Colon (tissue), 2 donors: Measurements from ENCODE around the gene MEA1.

ENCODE experiments used
- FAIRE-seq: peaks from 2 replicates; lab custom pipeline; 2012; peaks lifted over from hg19 to GRCh38; lab: Jason Lieb, UNC
- donor health status: control.
- donor health status: control.

The MEA1 gene

DNA sequence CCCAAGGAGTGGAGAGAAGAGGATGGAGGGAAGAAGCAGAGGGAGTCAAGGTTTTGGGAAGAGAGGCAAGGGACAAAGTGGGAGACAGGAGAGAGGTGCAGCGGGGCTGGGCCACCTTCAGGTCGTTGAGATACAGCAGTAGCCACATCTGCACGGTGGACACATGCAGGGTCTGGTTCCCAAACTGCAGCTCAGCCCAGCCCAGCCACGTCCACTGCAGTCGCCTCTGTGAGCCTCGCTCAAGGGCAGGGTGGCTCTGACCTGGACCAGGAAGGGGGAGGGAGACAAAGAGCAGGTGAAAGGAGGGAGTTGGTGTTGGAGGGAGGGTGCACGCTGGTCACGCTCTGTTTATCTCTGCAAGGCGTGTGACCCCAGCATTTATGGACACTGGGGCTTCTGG is 25.0 kb upstream of the MEA1 start:
- no peak for FAIRE-seq

DNA sequence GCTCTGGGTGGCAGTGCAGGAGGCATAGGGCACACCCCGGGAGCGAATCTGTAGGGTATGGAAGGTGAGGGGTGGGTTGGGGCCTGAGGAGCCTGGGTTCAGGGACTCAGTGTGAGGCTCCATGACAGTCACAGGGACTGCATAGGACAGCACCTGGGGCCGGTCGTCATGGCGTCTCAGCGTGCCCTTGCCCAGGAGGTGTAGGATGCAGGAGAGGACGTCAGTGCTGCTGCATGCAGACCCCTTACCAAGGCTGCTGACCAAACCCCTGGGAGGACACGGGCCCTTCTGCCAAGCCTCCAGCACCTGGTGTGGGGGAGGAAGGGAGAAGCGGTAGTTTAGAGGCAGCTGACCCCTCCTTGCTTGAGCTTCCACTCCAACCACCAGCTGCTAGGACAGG is 24.0 kb upstream of the MEA1 start:
- FAIRE-seq: no peak

DNA sequence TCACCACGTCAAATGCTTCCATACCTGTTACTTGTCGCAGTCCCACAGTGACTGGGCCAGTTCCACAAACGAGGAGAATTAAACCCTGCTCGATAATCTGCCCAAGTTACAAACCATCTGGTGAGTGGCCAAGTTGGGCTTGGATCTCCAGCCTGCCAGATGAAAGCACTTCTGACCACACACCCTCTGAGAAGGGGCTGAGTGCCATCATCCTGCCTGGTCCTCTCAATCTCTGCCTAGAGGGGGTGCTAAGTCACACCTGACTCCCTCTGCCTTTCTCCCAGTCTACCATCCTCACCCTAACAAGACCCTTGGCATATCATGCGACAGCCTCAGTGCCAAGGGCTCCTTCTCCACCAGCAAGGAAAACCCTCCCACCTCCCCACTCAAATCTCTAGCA is 23.5 kb upstream of the MEA1 start:
- FAIRE-seq: no peak

DNA sequence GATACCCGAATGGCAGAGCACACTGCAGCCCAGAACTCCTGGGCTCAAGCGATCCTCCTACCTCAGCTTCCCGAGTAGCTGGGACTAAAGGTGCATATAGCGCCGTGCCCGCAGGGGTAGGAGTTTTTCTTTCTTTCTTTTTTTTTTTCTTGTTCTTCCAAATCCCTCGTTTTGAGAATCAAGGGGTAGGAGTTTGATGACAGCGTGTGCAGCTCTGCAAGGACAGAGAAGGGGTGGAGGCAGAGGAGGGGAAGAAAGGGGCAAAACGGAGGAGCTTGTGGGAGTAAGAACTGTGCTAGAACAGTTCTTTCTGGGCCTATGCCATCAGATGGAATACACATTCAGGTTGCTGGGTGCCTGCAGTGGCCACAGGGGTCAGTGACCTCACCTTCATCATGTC is 23.0 kb upstream of the MEA1 start:
- no peak for FAIRE-seq

DNA sequence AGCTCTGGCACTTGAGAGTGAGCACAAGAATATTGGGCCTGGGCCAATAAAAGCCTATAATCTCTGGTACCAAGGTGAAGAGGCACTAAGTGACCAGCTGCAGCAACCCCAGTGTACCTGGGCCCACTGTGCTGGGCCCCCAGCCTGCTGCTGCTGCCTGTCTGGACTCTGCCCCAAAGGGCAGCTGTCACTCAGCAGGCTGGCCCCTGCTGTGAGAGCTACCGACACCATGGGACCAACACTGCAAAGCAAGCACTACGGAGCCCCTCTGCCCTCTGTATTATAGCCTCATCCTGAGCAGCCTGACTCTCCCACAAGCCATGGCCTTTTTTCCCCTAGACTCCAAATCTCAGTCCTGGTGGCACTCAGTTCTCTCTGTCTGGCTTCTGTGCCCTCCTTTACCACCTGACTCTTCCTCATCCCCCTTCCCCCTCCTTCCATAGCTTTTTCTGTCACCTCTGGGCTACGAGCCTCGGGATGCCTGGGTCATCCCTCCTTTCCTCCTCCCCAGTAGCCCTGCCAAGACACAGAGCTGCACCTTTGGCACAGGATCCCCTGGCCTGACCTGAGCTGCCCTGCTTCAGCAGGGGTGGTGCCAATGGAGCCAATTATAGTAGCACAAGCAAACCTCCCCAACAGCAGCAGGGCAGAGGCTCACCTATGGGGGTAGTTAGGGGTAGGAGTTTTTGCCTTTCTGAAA is 21.9 kb upstream of the MEA1 start:
- no peak for FAIRE-seq

DNA sequence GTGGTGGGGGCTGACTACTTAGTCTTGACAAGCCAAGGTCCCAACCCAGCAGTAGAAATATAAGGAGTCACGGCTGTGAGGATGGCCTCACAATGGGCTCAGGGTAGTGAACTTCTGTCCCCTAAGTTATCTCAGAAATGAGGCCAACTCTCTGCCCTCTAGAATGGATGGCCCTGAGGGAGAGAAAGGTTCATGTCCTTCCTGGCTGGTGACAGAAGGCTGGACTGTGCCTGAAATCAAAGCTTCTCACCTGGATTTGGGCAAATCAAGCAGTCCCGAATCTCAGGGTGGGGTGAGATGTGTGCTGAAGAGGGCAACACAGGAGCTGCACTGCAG is 20.4 kb upstream of the MEA1 start:
- no peak for FAIRE-seq

DNA sequence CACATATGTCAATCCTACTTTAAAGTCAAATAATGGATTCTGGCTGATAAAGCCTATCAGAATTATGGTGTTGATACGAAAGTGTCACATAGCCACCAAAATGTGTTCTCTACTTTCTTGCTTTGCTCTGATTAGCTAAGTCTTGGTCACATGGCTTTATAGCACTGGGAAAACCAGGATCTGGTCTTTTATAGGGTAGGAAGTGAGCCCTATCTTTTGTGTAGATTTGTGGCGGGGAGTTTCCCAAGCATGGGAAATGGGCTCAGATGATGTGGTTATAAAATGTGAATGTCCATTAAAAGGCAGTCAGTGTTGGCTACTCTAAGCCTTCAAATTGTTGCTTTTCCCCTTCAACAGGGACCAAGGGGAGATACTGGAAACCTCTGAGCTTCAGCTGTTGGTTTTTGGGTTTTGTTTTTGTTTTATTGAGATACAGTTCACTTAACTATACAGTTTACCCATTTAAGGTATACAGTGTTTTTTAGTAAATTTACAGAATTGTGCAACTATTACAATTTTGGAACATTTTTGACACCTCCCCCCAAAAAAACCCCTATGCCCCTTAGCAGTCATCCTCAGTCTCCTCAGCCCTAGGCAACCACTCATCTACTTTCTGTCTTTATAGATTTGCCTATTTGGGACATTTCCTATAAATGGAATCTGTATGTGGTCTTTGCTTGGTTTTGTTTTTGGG is 19.9 kb upstream of the MEA1 start:
- FAIRE-seq: no peak

DNA sequence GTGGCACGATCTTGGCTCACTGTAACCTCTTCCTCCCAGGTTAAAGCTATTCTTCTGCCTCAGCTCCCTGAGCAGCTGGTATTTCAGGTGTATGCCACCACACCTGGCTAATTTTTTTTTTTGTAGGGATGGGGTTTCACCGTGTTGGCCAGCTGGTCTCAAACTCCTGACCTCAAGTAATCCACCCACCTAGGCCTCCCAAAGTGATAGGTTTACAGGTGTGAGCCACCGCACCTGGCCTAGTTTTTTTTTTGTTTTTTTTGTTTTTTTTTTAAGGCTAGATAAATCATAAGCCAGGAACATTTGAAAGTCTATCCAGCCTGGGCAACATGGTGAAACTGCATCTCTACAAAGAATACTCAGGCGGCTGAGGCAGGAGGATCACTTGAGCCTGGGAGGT is 18.6 kb upstream of the MEA1 start:
- no peak for FAIRE-seq

DNA sequence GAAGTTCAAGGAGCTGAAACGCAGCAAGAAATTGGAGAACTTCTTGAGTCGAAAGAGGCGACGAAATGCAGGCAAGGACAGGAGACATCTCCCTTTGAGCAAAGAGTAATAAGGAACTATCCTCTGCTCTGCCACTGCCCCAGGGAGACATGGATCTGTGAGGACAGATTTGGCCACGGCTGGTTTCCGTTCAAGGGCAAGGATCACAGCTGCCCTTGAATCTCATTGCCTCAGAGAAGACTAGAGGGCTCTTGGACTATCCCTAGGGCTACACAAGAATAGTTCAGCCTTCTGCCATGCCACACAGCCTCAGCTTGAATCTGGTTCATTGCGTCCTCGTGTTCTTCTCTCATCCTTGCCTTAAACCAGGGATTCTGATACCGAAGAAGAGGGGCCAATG is 15.4 kb upstream of the MEA1 start:
- FAIRE-seq: no peak

DNA sequence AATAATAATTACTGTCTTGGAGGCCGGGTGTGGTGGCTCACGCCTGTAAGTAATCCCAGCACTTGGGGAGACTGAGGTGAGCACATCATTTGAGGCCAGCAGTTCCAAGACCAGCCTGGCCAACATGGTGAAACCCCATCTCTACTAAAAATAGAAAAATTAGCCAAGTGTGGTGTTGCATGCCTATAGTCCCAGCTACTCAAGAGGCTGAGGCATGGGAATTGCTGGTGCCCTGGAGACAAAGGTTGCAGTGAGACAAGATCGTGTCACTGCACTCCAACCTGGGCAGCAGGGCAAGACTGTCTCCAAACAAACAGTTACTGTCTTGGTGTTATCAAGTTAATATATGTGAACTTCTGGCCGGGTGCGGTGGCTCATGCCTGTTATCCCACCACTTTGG is 12.6 kb upstream of the MEA1 start:
- no peak for FAIRE-seq

DNA sequence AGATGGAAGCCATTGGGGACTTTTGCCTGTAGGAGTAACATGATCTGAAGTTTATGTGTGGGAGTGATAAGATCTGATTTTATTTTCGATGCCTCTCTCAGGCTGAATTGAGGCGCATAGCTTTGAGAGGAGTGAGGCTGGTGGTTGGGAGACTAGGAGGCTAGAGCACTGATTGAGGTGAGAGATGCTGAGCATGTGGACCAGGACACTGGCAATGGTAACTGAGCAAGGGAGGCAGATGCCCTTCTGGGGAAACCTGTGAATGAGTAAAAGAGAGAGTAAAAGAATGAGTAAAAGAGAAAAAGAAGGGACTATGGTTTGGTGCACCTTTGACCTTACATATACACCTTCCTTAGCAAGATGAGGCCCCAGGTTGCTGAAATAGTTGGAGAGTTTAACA is 10.7 kb upstream of the MEA1 start:
- no peak for FAIRE-seq

DNA sequence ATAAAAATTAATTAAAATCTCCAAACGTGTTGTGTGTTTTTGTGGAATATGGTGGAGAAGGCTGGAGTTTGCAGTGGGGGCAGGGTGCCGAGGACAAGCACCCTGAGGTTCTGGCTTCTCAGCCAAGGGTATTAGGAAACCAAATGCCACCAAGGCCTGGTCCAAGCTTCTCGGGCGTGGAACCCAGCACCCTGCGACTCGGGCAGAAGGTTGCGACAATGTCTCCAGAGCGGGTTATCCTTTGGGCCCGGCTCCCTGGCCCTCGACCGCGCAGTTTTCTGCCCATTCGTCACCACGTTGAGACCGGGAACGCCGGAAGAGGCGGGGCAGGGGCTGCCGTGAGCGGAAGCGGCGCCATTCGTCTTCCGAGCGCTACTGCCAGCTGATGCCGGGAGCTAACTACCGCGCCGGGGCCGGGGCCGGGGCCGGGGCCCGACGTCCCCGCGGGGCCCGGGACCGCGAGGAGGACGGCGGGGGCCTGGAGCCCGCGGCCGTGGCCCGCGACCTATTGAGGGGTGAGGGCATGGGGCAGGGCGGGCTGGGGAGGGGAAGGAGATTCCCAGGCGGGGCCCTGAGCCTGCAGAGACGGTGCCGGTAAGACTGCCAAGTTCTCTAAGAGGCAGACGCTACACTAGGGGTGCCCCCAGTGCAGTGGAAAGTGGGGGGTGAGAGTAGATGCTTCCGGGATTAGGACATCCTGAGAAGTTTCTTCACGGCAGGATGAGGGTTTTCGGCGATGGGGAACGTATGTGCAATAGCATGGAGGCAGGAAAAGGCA is 7.7 kb upstream of the MEA1 start, which contains the start of gene RRP36:
RRP36 (plus strand) TSS at position 354 of the 778 bp plus-strand sequence; CDS start at position 386, 32 bp downstream.
- no peak for FAIRE-seq

DNA sequence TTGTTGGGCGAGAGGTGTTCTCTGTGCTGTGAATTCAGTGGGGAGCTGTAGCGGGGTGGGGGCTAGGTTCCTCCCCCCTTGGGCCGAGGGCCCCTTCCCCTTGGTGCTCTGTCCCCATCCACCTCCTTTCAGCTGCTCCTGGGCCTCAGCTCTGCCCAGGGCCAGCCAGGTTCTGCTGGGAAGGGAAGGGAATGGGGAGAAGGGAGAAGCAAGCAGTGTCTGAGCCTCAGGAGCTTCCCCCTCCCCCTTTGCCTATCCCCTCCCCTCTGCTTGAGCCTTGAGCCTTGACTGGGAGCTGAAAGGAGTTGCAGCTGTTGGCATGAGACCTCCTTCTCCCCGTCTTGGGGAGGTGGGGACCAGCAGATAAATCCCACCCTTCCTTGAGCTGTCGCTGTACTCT is 7.1 kb upstream of the MEA1 start:
- no peak for FAIRE-seq

DNA sequence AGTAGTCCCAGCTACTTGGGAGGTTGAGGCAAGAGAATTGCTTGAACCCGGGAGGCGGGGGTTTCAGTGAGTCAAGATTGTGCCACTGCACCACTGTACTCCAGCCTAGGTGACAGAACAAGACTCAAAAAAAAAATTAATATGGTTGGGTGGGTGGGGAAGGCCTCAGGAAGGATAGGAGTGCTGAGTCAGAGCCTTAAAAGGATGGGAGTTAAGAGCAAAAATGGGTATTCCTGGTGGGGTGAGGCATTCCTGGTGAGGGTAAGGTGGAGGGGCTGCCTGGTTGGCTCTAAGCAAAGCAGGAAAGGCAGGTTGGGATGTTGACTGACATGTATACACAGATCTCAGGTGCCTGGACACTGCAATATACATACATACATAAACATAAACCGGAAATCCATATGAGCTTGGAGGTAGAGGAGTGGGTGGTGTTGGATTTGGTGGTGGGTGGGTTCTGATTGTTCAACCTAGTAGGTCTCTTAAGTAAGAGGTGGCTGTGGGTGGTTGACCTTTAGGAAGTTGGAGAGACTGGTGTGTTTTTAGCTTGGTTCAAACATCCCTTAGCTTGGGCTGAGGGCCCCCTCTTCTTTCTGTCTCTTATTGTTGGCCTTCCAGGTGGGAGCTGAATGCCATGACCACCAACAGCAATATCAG is 6.4 kb upstream of the MEA1 start:
- no peak for FAIRE-seq

DNA sequence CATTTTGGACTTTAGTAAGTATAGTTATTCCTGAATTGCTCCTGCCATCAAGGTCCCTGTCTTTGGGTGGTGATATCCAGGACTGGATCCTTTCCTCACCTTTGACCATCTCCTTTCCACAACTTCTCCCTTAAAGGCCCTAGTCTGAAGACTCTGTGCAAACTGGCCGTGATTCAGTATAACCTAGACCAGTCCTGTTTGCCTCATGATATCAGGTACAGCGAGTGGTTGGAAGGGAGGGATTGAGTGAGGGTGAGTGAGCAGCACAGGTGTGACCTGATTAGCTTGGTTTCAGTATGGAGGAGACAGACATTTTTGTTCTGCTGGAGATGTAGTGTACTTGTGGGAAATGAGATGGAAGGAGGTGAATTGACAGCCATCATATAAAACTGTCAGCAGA is 5.4 kb upstream of the MEA1 start:
- FAIRE-seq: no peak

DNA sequence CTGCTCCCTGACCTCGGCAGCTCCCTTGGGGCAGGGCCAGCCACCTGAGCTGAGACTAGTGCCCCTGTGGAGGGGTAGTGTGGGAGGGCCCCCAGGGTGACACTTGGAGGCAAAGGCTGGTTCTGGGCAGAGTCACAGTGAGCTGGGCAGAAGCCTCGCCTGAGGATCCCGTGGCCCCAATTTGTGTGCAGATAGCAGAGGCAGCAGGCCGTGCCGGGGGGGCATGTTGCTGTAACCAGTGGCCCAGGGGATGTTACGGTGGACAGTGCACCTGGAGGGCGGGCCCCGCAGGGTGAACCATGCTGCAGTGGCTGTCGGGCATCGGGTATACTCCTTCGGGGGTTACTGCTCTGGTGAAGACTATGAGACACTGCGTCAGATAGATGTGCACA is 3.2 kb upstream of the MEA1 start:
- no peak for FAIRE-seq

DNA sequence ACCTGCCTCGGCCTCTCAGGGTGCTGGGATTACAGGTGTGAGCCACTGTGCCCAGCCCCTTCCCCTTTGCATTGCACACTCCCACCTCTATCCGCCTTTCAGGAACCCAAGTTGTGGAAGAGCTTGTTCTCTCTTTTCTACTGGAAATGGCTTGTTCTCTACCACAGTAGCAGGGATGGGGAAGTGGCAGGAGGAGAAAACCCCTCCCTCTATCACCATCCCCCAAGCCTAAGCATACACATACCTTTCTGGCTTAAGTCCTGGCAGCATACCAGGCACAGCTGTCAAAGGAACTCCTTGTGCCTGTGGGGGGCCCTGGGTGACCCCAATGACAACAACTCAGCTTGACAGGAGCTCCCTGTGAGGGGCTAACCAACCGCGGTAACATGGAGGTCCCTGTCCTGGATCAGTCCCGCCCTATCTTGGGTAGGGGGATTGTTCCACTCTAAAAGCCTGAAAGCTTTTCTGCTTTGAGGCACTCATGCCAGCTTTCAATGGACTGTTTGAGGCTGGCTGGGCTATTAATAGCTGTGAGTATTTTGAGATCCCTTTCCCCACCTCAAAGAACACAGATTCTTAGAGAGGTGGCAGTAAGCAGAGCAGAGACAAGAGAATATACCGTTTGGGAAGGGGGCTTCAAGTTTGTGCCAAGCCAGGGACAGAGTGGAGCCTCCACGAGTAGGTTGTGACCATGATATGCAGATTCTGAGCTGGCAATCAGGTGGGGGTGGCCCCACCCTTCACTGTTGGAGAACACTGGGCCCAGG is 2.6 kb upstream of the MEA1 start:
- no peak for FAIRE-seq

DNA sequence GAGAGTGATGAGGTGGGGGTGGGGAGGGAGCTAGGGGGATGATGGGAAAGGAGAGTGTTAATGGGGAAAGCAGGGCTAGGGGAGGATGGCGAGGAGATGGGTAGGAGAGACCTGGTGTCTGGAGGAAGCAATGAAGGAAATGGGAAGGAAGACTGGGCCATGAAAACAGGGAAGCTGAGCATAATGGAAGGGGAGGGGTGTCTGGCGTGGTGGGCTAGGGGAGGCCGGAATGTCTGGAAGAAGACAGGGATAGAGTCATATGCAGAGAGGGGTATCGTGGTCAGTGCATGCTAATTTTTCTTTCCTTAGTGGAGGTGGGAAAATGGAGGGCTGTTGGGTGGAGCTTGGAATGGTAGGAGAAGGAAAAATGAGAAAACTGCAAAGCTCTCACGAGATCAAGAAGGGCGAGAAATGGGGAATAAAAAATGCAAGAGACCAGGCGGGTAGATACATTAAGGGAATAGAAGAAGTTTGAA is 726 bp upstream of the MEA1 start:
- FAIRE-seq: no peak

DNA sequence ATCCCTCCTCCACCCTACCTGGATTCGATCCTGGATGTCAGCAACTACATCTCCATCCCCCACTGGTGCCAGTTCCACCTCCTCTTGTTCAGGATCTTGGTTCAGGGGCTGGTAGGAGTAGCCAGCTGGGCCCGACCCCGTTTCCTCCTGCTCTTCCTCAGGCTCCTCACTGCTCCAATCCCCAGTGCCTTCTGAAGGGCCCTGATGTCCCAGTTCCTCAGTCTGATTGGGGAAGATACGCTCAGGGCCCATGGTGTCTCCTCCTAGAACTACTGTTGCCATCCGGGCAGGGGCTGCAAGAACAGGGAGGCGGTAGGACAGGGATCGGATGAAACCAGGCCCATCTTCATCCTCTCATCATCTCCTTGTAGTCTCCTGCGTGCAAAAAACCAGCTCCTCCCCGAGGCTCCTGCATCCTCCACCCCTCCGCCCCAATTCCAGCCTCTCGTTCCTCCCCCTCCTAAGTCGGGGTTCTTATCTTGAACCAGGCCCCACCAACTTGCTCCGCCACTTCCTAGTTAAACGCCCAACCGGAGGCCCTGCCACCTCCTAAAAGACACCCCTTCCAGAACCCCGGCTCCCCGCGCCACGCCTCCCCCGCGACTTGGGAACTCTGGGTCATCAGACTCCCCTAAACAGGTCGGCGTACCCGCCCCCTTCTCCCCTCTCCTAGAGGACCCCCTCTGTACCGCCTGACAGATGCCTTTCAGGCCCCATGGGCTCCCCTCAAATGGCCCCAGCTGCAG is 476 bp downstream of the MEA1 start:
- no peak for FAIRE-seq

DNA sequence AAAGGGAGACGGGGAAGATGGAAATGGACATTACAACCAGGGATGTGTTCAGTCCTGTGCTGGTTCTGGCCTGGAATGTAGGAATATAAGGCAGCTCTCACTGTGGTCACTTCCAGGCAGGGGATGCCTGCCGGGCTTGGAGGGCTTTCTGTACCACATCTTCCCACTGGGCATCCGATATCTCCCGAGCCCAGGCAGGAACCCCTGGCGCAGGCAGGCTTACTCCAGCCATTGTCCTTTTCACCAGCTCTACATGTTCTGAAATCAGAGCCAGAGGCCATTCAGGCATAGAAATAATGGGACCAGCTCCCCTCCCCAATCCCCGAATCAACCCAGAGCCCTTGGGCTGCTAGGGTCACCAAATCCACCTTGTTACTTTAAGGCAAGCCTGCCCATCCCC is 1.4 kb downstream of the MEA1 start:
- no peak for FAIRE-seq

DNA sequence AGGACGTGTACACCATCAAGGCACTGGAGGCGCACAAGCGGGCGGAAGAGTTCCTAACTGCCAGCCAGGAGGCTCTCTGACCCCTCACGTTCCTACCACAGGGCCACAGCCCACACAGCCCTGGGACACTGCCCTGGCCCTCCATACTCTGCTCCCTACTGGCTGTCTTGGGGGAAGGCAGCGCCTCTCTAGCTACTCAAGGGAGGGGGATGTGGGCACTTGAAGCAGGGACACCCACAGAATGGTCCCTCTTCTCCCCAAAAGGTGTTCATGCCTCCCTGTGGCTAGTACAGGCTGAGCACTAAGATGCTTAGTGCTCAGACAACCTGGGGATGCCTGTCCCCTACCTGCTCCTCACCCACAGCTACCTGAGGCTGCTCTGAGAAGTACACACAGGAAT is 2.5 kb downstream of the MEA1 start:
- no peak for FAIRE-seq
